Retinal pigment epithelial cell (primary cell): ENCODE measurements around the gene TMEM63B.
A peak's percentile ranks its signal among the peaks of the same experiment; 100 is the strongest.

Source experiments
- DNase-seq: peaks from one replicate; pipeline ENCODE4 v3.0.0-alpha.2; 2010; ENCODE audit warnings: low read depth
- H3K4me3 ChIP-seq: 2 replicates; pipeline ENCODE4 v1.5.1; 2011; ENCODE audit warnings: mild to moderate bottlenecking, low read length, control low read depth, moderate library complexity
- TF ChIP-seq, protein P1 (sequence below): conservative IDR thresholded peaks from 2 replicates; pipeline ENCODE4 v1.5.1; 2011; ENCODE audit warnings: low read depth, low read length, control low read depth, inconsistent platforms

Gene TMEM63B

DNA sequence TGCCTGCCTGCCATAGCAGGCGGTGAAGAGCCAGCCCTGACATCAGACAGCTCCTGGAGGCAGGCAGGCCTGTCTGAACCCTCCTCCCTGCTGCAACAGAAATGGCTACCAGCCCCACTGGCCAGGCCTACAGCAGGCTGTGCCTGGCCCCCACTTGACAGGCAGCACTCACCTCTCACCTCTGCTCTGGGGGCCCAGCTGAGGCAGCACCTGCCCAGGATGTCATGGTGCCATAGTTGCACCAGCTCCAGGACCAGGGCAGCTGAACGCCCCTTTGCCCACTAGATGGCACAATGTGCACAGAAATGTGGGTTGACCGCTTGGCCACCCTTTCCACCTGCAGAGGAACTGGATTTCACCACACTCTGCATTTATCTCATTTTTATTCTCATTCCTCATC lies 30.7 kb upstream of the TMEM63B start:
- TF ChIP-seq, protein P1, sequence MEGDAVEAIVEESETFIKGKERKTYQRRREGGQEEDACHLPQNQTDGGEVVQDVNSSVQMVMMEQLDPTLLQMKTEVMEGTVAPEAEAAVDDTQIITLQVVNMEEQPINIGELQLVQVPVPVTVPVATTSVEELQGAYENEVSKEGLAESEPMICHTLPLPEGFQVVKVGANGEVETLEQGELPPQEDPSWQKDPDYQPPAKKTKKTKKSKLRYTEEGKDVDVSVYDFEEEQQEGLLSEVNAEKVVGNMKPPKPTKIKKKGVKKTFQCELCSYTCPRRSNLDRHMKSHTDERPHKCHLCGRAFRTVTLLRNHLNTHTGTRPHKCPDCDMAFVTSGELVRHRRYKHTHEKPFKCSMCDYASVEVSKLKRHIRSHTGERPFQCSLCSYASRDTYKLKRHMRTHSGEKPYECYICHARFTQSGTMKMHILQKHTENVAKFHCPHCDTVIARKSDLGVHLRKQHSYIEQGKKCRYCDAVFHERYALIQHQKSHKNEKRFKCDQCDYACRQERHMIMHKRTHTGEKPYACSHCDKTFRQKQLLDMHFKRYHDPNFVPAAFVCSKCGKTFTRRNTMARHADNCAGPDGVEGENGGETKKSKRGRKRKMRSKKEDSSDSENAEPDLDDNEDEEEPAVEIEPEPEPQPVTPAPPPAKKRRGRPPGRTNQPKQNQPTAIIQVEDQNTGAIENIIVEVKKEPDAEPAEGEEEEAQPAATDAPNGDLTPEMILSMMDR, result peak; percentile 84
- DNase-seq, result no peak

DNA sequence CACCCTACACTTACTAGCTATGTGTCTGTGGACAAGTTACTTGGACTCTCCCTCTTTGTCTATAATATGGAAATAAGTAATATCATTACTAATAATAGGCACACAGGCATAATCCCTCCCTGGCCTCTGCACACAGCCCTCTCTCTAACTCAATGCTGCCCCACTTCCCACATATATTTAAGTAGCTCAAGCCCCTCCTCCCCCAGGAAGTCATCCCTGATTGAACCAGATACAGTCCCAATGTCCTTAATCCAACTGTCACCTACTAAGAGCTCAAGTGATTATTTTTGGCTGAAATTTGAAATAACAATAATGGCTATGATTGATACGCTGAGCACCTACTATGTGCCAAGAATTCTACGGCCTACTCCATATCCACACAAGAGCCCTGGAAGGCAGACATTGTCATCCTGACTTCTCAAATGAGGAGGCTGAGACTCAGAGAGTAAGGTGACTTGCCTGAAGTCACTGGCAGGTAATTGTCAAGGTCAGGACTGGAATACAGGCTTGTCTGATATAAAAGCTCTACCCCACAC lies 29.5 kb upstream of the TMEM63B start:
- DNase-seq, result no peak
- TF ChIP-seq, protein P1, result no peak
- no peak overlapping the region for H3K4me3 ChIP-seq

More for the DNA sequence above, 30.7 kb upstream of the TMEM63B start:
- no peak overlapping the region for H3K4me3 ChIP-seq

DNA sequence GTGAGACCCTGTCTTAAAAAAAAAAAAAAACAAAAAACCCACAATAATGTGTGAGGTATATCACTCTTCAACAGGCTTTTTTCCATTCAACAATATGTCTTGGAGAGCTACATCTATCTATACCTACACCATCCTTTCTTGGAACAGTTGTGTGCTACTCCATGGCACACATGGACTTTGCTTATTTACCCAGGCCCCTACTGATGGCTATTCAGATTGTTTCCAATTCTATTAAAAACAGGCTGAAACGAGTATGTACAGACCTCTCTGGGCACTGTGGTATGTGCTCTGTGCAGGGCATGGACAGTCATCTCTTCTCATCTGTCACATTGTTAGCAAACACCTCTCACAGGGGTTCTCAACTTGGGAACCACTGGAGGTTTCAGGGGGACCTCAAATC lies 28.2 kb upstream of the TMEM63B start:
- TF ChIP-seq, protein P1, result no peak
- H3K4me3 ChIP-seq, result no peak overlapping the region
- DNase-seq, result no peak

GRCh38 chr6:44100088-44100550 lies 27.2 kb upstream of the TMEM63B start:
- TF ChIP-seq, protein P1, result peak; percentile 83
- H3K4me3 ChIP-seq, result no peak overlapping the region
- no peak for DNase-seq

DNA sequence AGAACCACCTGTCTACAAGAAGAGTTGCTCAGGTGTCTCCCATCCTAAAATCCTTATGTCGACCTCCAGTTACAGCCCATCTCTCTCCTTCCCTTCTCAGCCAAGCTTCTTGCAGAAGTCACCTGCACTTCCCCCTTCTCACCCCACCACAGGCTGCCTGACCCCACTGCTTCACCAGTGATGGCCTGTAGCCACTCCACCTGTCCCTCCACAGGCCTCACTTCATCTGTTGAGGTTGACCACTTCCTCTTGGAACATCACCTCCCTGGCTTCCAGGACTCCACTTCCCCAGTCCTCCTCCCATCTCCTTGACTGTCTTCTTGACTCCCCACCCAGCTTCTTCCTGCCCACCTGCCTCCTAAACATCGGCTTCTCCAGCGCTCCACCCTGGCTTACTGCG lies 25.5 kb upstream of the TMEM63B start:
- TF ChIP-seq, protein P1, result no peak
- DNase-seq, result no peak

DNA sequence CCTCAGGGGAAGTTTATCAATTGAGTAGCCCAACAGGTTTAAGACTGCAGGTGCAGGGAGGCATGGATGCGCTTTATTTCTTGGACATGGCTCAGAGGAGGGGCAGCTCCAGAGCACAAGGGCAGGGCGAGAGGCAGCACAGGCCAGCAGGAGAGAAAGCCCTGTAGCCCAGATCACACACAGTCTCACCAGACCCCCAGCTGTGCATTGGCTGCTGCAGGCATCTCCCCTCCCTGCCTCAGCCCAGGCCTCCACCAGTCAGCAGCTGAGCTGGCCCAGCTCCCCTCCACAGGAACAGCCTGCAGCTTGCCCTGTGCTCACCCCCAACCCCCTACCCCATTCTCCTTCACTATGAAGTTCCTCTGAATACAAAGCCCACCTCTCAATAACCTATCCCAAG lies 24.8 kb upstream of the TMEM63B start:
- TF ChIP-seq, protein P1, result no peak
- no peak overlapping the region for H3K4me3 ChIP-seq
- no peak for DNase-seq

More for the DNA sequence above, 25.5 kb upstream of the TMEM63B start:
- no peak overlapping the region for H3K4me3 ChIP-seq

- no peak overlapping the region for H3K4me3 ChIP-seq
- no peak for DNase-seq
- TF ChIP-seq, protein P1, result no peak
Observed at GRCh38 chr6:44104481-44105021, 22.8 kb upstream of the TMEM63B start.
